Measurements from ENCODE around the gene ADAT3. TPM values are rescaled to one million over a fixed set of nuclear protein-coding genes. Genes with fewer than 3 reads are reported as not detected.

Gene ADAT3
- total RNA-seq (2022; extraction: Qiagen RNA extraction), result 2.0 to 6.8 TPM (median 4.8 TPM) in 5 replicates

DNA sequence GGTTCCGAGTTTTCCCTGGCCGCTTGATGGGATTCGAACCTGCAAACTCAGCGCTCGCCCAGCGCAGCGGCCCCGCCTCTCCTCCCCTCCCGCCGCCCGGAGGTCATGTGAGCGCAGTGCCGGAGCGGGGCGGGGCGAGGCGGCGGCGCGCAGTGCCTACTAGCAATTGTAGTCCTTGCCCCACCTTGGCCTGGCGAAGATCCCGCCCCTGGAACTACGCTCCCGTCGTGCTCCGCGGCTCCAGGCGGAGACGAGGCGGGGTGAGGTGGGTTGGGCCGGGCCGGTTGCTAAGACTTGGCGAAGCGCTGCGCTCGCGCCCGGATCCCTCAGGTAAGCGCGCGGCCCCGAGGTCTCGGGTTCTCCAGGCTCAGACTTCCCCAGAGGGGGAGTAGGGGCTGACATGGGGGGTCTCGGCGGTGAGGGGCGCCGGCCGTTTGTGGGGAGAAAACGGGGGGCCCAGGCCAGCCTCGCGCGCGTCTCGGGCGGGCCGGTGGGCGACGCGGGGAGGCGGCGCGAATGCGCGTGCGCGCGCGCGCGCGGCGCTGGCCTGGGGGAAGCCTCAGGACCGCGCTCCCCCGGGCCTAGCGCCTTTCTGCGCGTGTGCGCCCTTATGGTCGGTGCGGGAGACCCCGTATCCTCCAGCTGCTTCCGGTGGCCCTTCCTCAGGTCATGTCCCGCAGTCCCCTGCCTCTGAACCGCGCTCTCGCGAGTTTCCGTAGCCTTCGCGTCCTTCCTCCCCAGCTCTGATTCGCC is at the start of gene ADAT3, which contains the start of gene SCAMP4:
ADAT3 (plus strand) TSS at position 290 of the 753 bp plus-strand sequence. CDS start 6,649 bp downstream, outside the sequence.
SCAMP4 (plus strand) TSS at position 290 of the 753 bp plus-strand sequence. CDS start 9,621 bp downstream, outside the sequence.

DNA sequence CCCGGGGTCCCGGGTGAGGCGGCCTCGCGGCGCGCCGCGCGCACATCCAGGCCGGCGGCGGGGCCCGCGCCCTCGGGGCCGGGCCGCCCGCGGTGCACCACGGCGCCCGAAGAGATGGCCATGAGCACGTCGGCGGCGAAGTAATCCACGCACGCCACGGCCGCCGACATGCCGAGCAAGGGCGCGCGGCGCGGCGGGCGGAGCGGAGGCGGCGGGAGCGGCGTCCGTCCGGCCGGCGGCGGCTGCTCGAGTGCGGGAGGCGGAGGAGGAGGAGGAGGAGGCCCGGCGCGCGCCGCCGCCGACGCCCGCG is 41.9 kb upstream of the ADAT3 start, which contains the start of gene KLF16:
KLF16 (minus strand) TSS at position 252 of the 310 bp plus-strand sequence; CDS start at position 170, 82 bp downstream.

GRCh38 chr19:1885398-1886119 is 19.6 kb upstream of the ADAT3 start, which contains the start of gene ABHD17A:
Gene ABHD17A, minus strand, starts transcription at chr19:1885496. Its CDS starts 3,930 bp downstream, at chr19:1881566.

GRCh38 chr19:1941146-1942077 is 36.2 kb downstream of the ADAT3 start, which contains the start of gene CSNK1G2:
Gene CSNK1G2, plus strand, starts transcription at chr19:1941172. Its CDS starts 28,601 bp downstream, at chr19:1969773.

Other genes with a start within 250 kb of the ADAT3 start
- 0.01 TPM in 2 of 5 replicates, not detected in the others for gene ONECUT3, start 151.9 kb upstream of the ADAT3 start, total RNA-seq (2022; extraction: Qiagen RNA extraction)
- 1.4 to 3.6 TPM (median 3.3 TPM) in 5 replicates for gene ATP8B3, start 93.1 kb upstream of the ADAT3 start, total RNA-seq (2022; extraction: Qiagen RNA extraction)
- gene REXO1, start 56.9 kb upstream of the ADAT3 start, total RNA-seq (2022; extraction: Qiagen RNA extraction), result 14.9 to 23.9 TPM (median 21.1 TPM) in 5 replicates
- gene KLF16, start 41.8 kb upstream of the ADAT3 start, total RNA-seq (2022; extraction: Qiagen RNA extraction), result 17.6 to 45.1 TPM (median 32.0 TPM) in 5 replicates
- 18.5 to 39.5 TPM (median 38.0 TPM) in 5 replicates for gene ABHD17A, start 19.9 kb upstream of the ADAT3 start, total RNA-seq (2022; extraction: Qiagen RNA extraction)
- gene SCAMP4, start within 50 bp of the ADAT3 start, total RNA-seq (2022; extraction: Qiagen RNA extraction), result 54.4 to 62.6 TPM (median 56.4 TPM) in 5 replicates
- gene CSNK1G2, start 35.8 kb downstream of the ADAT3 start, total RNA-seq (2022; extraction: Qiagen RNA extraction), result 32.5 to 53.7 TPM (median 47.1 TPM) in 5 replicates
- 28.8 to 50.7 TPM (median 45.8 TPM) in 5 replicates for gene BTBD2, start 110.3 kb downstream of the ADAT3 start, total RNA-seq (2022; extraction: Qiagen RNA extraction)
- gene MKNK2, start 145.8 kb downstream of the ADAT3 start, total RNA-seq (2022; extraction: Qiagen RNA extraction), result 44.4 to 78.6 TPM (median 73.8 TPM) in 5 replicates
- gene MOB3A, start 190.9 kb downstream of the ADAT3 start, total RNA-seq (2022; extraction: Qiagen RNA extraction), result 13.3 to 19.7 TPM (median 18.4 TPM) in 5 replicates
- gene IZUMO4, start 191.5 kb downstream of the ADAT3 start, total RNA-seq (2022; extraction: Qiagen RNA extraction), result 0.30 to 0.73 TPM (median 0.47 TPM) in 5 replicates
- gene AP3D1, start 246.2 kb downstream of the ADAT3 start, total RNA-seq (2022; extraction: Qiagen RNA extraction), result 56.3 to 87.5 TPM (median 80.0 TPM) in 5 replicates

All from A549 treated with dexamethasone at 1 μM for 4 hours (cell line).